GM19035 (cell line): ENCODE data around the gene LRP1B.

ENCODE experiments used
- ATAC-seq: cut with Tn5 transposase; IDR thresholded peaks from one replicate; pipeline ENCODE4 v1.9.1; 2021; ENCODE audit not compliant: unreplicated experiment

Gene LRP1B

GRCh38 chr2:141703501-141703900 lies 427.3 kb downstream of the LRP1B start:
- ATAC-seq = no peak

- ATAC-seq = no peak
These were observed 429.2 kb downstream of the LRP1B start for GRCh38 chr2:141701618-141702017.

- ATAC-seq = no peak
These were observed 431.2 kb downstream of the LRP1B start for GRCh38 chr2:141699573-141699972.

- ATAC-seq = no peak
These were observed 432.3 kb downstream of the LRP1B start for GRCh38 chr2:141698500-141698899.

- no peak for ATAC-seq
These were observed 433.8 kb downstream of the LRP1B start for GRCh38 chr2:141697035-141697434.

- no peak for ATAC-seq
These were observed 436.6 kb downstream of the LRP1B start for GRCh38 chr2:141694180-141694579.

GRCh38 chr2:141692829-141693228 lies 438.0 kb downstream of the LRP1B start:
- ATAC-seq = no peak

GRCh38 chr2:141676139-141676538 lies 454.7 kb downstream of the LRP1B start:
- ATAC-seq = no peak

GRCh38 chr2:141666191-141666590 lies 464.6 kb downstream of the LRP1B start:
- ATAC-seq = no peak

GRCh38 chr2:141660232-141660631 lies 470.6 kb downstream of the LRP1B start:
- ATAC-seq = no peak

- ATAC-seq = no peak
These were observed 476.5 kb downstream of the LRP1B start for GRCh38 chr2:141654311-141654710.

- ATAC-seq = no peak
These were observed 477.6 kb downstream of the LRP1B start for GRCh38 chr2:141653184-141653583.

- no peak for ATAC-seq
These were observed 478.5 kb downstream of the LRP1B start for GRCh38 chr2:141652308-141652707.

- no peak for ATAC-seq
These were observed 483.5 kb downstream of the LRP1B start for GRCh38 chr2:141647353-141647752.

- ATAC-seq = no peak
These were observed 489.4 kb downstream of the LRP1B start for GRCh38 chr2:141641462-141641861.

GRCh38 chr2:141639809-141640208 lies 491.0 kb downstream of the LRP1B start:
- ATAC-seq = no peak

GRCh38 chr2:141633132-141633531 lies 497.7 kb downstream of the LRP1B start:
- ATAC-seq = no peak

- no peak for ATAC-seq
These were observed 500.3 kb downstream of the LRP1B start for GRCh38 chr2:141630407-141630930.

GRCh38 chr2:141620372-141620771 lies 510.4 kb downstream of the LRP1B start:
- ATAC-seq = no peak

GRCh38 chr2:141618457-141618856 lies 512.4 kb downstream of the LRP1B start:
- no peak for ATAC-seq

GRCh38 chr2:141611981-141612380 lies 518.8 kb downstream of the LRP1B start:
- no peak for ATAC-seq

GRCh38 chr2:141611176-141611571 lies 519.6 kb downstream of the LRP1B start:
- no peak for ATAC-seq

GRCh38 chr2:141610564-141611175 lies 520.1 kb downstream of the LRP1B start:
- no peak for ATAC-seq
